D721Med (cell line): ENCODE results near the gene ISCA2.

Source experiments
- DNase-seq: peaks from one replicate; pipeline ENCODE4 v3.0.0; 2011; ENCODE audit warnings: low spot score; ENCODE audit not compliant: insufficient read length
- FAIRE-seq: peaks from 2 replicates; lab custom pipeline; 2011; peaks lifted over from hg19 to GRCh38; lab: Jason Lieb, UNC
- TF ChIP-seq, protein P1 (sequence below): IDR thresholded peaks from 2 replicates; pipeline ENCODE4 v1.5.1; 2012; ENCODE audit warnings: mild to moderate bottlenecking, control low read depth; ENCODE audit not compliant: insufficient read depth; ENCODE audit errors: missing control alignments

The ISCA2 gene

GRCh38 chr14:74546416-74546815 is 52.9 kb downstream of the ISCA2 start:
- no peak for DNase-seq
- TF ChIP-seq, protein P1, sequence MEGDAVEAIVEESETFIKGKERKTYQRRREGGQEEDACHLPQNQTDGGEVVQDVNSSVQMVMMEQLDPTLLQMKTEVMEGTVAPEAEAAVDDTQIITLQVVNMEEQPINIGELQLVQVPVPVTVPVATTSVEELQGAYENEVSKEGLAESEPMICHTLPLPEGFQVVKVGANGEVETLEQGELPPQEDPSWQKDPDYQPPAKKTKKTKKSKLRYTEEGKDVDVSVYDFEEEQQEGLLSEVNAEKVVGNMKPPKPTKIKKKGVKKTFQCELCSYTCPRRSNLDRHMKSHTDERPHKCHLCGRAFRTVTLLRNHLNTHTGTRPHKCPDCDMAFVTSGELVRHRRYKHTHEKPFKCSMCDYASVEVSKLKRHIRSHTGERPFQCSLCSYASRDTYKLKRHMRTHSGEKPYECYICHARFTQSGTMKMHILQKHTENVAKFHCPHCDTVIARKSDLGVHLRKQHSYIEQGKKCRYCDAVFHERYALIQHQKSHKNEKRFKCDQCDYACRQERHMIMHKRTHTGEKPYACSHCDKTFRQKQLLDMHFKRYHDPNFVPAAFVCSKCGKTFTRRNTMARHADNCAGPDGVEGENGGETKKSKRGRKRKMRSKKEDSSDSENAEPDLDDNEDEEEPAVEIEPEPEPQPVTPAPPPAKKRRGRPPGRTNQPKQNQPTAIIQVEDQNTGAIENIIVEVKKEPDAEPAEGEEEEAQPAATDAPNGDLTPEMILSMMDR = no peak
- no peak for FAIRE-seq
